Astrocyte (in vitro differentiated cells and primary cell): Measurements from ENCODE around the gene ARHGAP21. TPM values are rescaled to one million over a fixed set of nuclear protein-coding genes. Genes with fewer than 3 reads are reported as not detected.

Experiments
- DNase-seq: peaks from one replicate; pipeline ENCODE4 v3.0.0-alpha.2; 2010; ENCODE audit warnings: low read depth
- FAIRE-seq: peaks from 2 replicates; lab custom pipeline; 2011; peaks lifted over from hg19 to GRCh38; lab: Jason Lieb, UNC
- H2AFZ ChIP-seq: 2 replicates; pipeline ENCODE4 v1.6.0; 2012; ENCODE audit warnings: low read depth, low read length, inconsistent platforms
- H3K27ac ChIP-seq: 2 replicates; pipeline ENCODE4 v1.5.1; 2011; ENCODE audit warnings: low read depth, low read length, inconsistent platforms
- H3K27me3 ChIP-seq: 2 replicates; pipeline ENCODE4 v1.6.0; 2011; ENCODE audit warnings: low read length, inconsistent platforms; ENCODE audit not compliant: insufficient read depth
- H3K36me3 ChIP-seq: 2 replicates; pipeline ENCODE4 v1.5.1; 2011; ENCODE audit warnings: low read length, inconsistent platforms; ENCODE audit not compliant: insufficient read depth
- H3K4me1 ChIP-seq: 2 replicates; pipeline ENCODE4 v1.5.1; 2011; ENCODE audit warnings: low read length, inconsistent platforms; ENCODE audit not compliant: insufficient read depth
- H3K4me2 ChIP-seq: 2 replicates; pipeline ENCODE4 v1.6.0; 2012; ENCODE audit warnings: low read length, inconsistent platforms
- H3K4me3 ChIP-seq: 2 replicates; pipeline ENCODE4 v1.5.1; 2011; ENCODE audit warnings: low read depth, mild to moderate bottlenecking, low read length, inconsistent platforms; ENCODE audit not compliant: insufficient read depth
- H3K79me2 ChIP-seq: 2 replicates; pipeline ENCODE4 v1.6.0; 2012; ENCODE audit warnings: mild to moderate bottlenecking, low read length, inconsistent platforms; ENCODE audit not compliant: insufficient read depth
- H3K9ac ChIP-seq: 2 replicates; pipeline ENCODE4 v1.6.0; 2012; ENCODE audit warnings: mild to moderate bottlenecking, low read length, inconsistent platforms
- H3K9me3 ChIP-seq: 2 replicates; pipeline ENCODE4 v1.5.1; 2012; ENCODE audit warnings: low read depth, mild to moderate bottlenecking, low read length, inconsistent platforms; ENCODE audit not compliant: insufficient read depth
- H4K20me1 ChIP-seq: 2 replicates; pipeline ENCODE4 v1.6.0; 2012; ENCODE audit warnings: low read length, inconsistent platforms; ENCODE audit not compliant: insufficient read depth
- H3K27ac Mint-ChIP-seq: one replicate; pipeline ENCODE4 v1.8.0; 2021; ENCODE audit warnings: mild to moderate bottlenecking, mixed read lengths; ENCODE audit not compliant: unreplicated experiment
- H3K27me3 Mint-ChIP-seq: one replicate; pipeline ENCODE4 v1.8.0; 2021; ENCODE audit warnings: low read depth, mixed read lengths; ENCODE audit not compliant: unreplicated experiment
- H3K36me3 Mint-ChIP-seq: one replicate; pipeline ENCODE4 v1.8.0; 2021; ENCODE audit warnings: low read depth, mixed read lengths; ENCODE audit not compliant: unreplicated experiment
- H3K4me1 Mint-ChIP-seq: one replicate; pipeline ENCODE4 v1.8.0; 2021; ENCODE audit warnings: low read depth, mixed read lengths; ENCODE audit not compliant: unreplicated experiment
- H3K4me3 Mint-ChIP-seq: one replicate; pipeline ENCODE4 v1.8.0; 2021; ENCODE audit warnings: mild to moderate bottlenecking, moderate library complexity, mixed read lengths; ENCODE audit not compliant: unreplicated experiment
- H3K9me3 Mint-ChIP-seq: one replicate; pipeline ENCODE4 v1.8.0; 2021; ENCODE audit warnings: mild to moderate bottlenecking, mixed read lengths; ENCODE audit not compliant: unreplicated experiment
- CTCF ChIP-seq: IDR thresholded peaks from 2 replicates; pipeline ENCODE4 v1.5.1; 2011; ENCODE audit warnings: low read depth, mild to moderate bottlenecking, inconsistent platforms, low read length, moderate library complexity; ENCODE audit not compliant: insufficient read depth
- EZH2 ChIP-seq: IDR thresholded peaks from 2 replicates; pipeline ENCODE4 v1.6.1; 2012; ENCODE audit warnings: mild to moderate bottlenecking, low read length, inconsistent platforms; ENCODE audit not compliant: insufficient read depth
- total RNA-seq: library from RNA; stranded (reverse); gene quantifications from 2 replicates; pipeline ENCODE4 v1.2.1, GENCODE V29; 2021

Gene ARHGAP21
- total RNA-seq, 1 donor from 2014 or later: 107 TPM

- H3K36me3 ChIP-seq: no peaks in the 10 kb centered on the region
- H3K27me3 ChIP-seq: no peaks in the 10 kb centered on the region
- H3K27me3 Mint-ChIP-seq: no peaks in the 10 kb centered on the region
- H3K79me2 ChIP-seq: peaks cover 11% of the 10 kb centered on the region
- H3K9me3 ChIP-seq: no peaks in the 10 kb centered on the region
- no peak overlapping the region for H3K9ac ChIP-seq
- H3K36me3 Mint-ChIP-seq: peaks cover 9% of the 10 kb centered on the region
- H3K27ac ChIP-seq: no peak overlapping the region
- TF ChIP-seq EZH2 (no peak), CTCF (no peak)
- no peak overlapping the region for H3K4me3 ChIP-seq
- no peak overlapping the region for H3K4me3 Mint-ChIP-seq
- FAIRE-seq: no peak
- peaks cover 13% of the 10 kb centered on the region for H4K20me1 ChIP-seq
- H3K4me2 ChIP-seq: no peak overlapping the region
- H3K4me1 Mint-ChIP-seq: peaks cover 3% of the 10 kb centered on the region
- no peaks in the 10 kb centered on the region for H3K4me1 ChIP-seq
- H3K9me3 Mint-ChIP-seq: peaks cover 7% of the 10 kb centered on the region
- DNase-seq: no peak
- no peak overlapping the region for H2AFZ ChIP-seq
- no peak overlapping the region for H3K27ac Mint-ChIP-seq
Measured at GRCh38 chr10:24652381-24652957, 71.2 kb downstream of the ARHGAP21 start.

- Histone ChIP-seq H3K9me3 (no peaks in the 10 kb centered on the region), H2AFZ (no peak overlapping the region), H3K79me2 (peaks cover 11% of the 10 kb centered on the region), H3K4me3 (no peak overlapping the region), H4K20me1 (peaks cover 13% of the 10 kb centered on the region), H3K27me3 (no peaks in the 10 kb centered on the region), H3K9ac (no peak overlapping the region), H3K4me1 (no peaks in the 10 kb centered on the region), H3K4me2 (no peak overlapping the region), H3K27ac (no peak overlapping the region), H3K36me3 (no peaks in the 10 kb centered on the region)
- no peaks in the 10 kb centered on the region for H3K27me3 Mint-ChIP-seq
- H3K36me3 Mint-ChIP-seq: peaks cover 9% of the 10 kb centered on the region
- TF ChIP-seq CTCF (no peak), EZH2 (no peak)
- no peak overlapping the region for H3K27ac Mint-ChIP-seq
- peaks cover 3% of the 10 kb centered on the region for H3K4me1 Mint-ChIP-seq
- DNase-seq (no peak), FAIRE-seq (no peak)
- H3K9me3 Mint-ChIP-seq: peaks cover 7% of the 10 kb centered on the region
- no peak overlapping the region for H3K4me3 Mint-ChIP-seq
Measured at GRCh38 chr10:24651923-24652322, 71.8 kb downstream of the ARHGAP21 start.

GRCh38 chr10:24650669-24651391 lies 72.9 kb downstream of the ARHGAP21 start:
- no peak overlapping the region for H3K9ac ChIP-seq
- H3K36me3 Mint-ChIP-seq: peaks cover 9% of the 10 kb centered on the region
- H3K79me2 ChIP-seq: peaks cover 11% of the 10 kb centered on the region
- no peaks in the 10 kb centered on the region for H3K27me3 Mint-ChIP-seq
- H3K27ac Mint-ChIP-seq: no peak overlapping the region
- H3K4me1 Mint-ChIP-seq: peaks cover 3% of the 10 kb centered on the region
- H3K4me1 ChIP-seq: no peaks in the 10 kb centered on the region
- DNase-seq: no peak
- H3K9me3 Mint-ChIP-seq: peaks cover 7% of the 10 kb centered on the region
- no peak for TF ChIP-seq EZH2
- H2AFZ ChIP-seq: no peak overlapping the region
- no peak overlapping the region for H3K4me2 ChIP-seq
- H3K27me3 ChIP-seq: no peaks in the 10 kb centered on the region
- FAIRE-seq: no peak
- H3K4me3 Mint-ChIP-seq: no peak overlapping the region
- H4K20me1 ChIP-seq: peaks cover 13% of the 10 kb centered on the region
- H3K9me3 ChIP-seq: no peaks in the 10 kb centered on the region
- H3K4me3 ChIP-seq: no peak overlapping the region
- no peak overlapping the region for H3K27ac ChIP-seq
- H3K36me3 ChIP-seq: no peaks in the 10 kb centered on the region
